Measurements from ENCODE around the gene DOCK2. TPM values are rescaled to one million over a fixed set of nuclear protein-coding genes. Genes with fewer than 3 reads are reported as not detected.

The DOCK2 gene
- total and polyA plus RNA-seq, 2 experiments from 2014 or later = 6.5 to 10.4 TPM

GRCh38 chr5:169836835-169837536, 199.9 kb downstream of the DOCK2 start:
- Histone ChIP-seq H3K4me3 (no peak overlapping the region), H3K9me3 (ENCODE audit: low read depth) (no peaks in the 10 kb centered on the region)
- in situ Hi-C loops (cut with MboI) = no loop called here

GRCh38 chr5:169837686-169838085, 200.6 kb downstream of the DOCK2 start:
- DNase-seq = no peak
- Histone ChIP-seq H3K27me3 (replicated peaks; ENCODE audit: insufficient read depth) (no peaks in the 10 kb centered on the region), H3K36me3 (ENCODE audit: low read depth) (no peaks in the 10 kb centered on the region), H4K20me1 (ENCODE audit: insufficient read depth) (no peaks in the 10 kb centered on the region), H3K79me2 (ENCODE audit: insufficient read depth) (no peaks in the 10 kb centered on the region), H3K4me1 (ENCODE audit: insufficient read depth) (peaks cover 3% of the 10 kb centered on the region; the same call in 1 of the 2 replicates), H3F3A (ENCODE audit: insufficient read depth) (peaks cover 14% of the 10 kb centered on the region; the same call in 1 of the 2 replicates), H3K4me3 (no peak overlapping the region), H3K27ac (no peak overlapping the region), H3K9me2 (ENCODE audit: insufficient read depth) (no peaks in the 10 kb centered on the region), H3K4me2 (ENCODE audit: unreplicated experiment) (no peak overlapping the region), H2AFZ (no peak overlapping the region), H3K9ac (no peak overlapping the region), H3K9me3 (ENCODE audit: low read depth) (no peaks in the 10 kb centered on the region)
- in situ Hi-C loops (cut with MboI) = no loop called here
- TF ChIP-seq EZH2 (IDR thresholded peaks at IDR 0.05; ENCODE audit: insufficient read depth, poor library complexity, severe bottlenecking) = no peak
- no peak for TF ChIP-seq EZH2phosphoT487 (IDR thresholded peaks at IDR 0.05; ENCODE audit: insufficient read depth, low read depth)

More at GRCh38 chr5:169836835-169837536, 199.9 kb downstream of the DOCK2 start:
- H3K4me2 ChIP-seq (ENCODE audit: unreplicated experiment) = no peak overlapping the region
- no peak for TF ChIP-seq EZH2phosphoT487 (IDR thresholded peaks at IDR 0.05; ENCODE audit: insufficient read depth, low read depth)
- no peak for TF ChIP-seq EZH2 (IDR thresholded peaks at IDR 0.05; ENCODE audit: insufficient read depth, poor library complexity, severe bottlenecking)
- H3K9me2 ChIP-seq (ENCODE audit: insufficient read depth) = no peaks in the 10 kb centered on the region
- no peak for DNase-seq
- H3K79me2 ChIP-seq (ENCODE audit: insufficient read depth) = no peaks in the 10 kb centered on the region
- no peaks in the 10 kb centered on the region for H3K27me3 ChIP-seq (replicated peaks; ENCODE audit: insufficient read depth)
- H3K36me3 ChIP-seq (ENCODE audit: low read depth) = no peaks in the 10 kb centered on the region
- H2AFZ ChIP-seq = no peak overlapping the region
- H3K27ac ChIP-seq = no peak overlapping the region
- H3F3A ChIP-seq (ENCODE audit: insufficient read depth) = peaks cover 15% of the 10 kb centered on the region; the same call in 1 of the 2 replicates
- no peaks in the 10 kb centered on the region for H4K20me1 ChIP-seq (ENCODE audit: insufficient read depth)
- WGBS, 2 experiments (ENCODE audit: low coverage in 1 of 2, low lambda C conversion rate in 2 of 2, missing lambda C conversion rate in 2 of 2) = 70 to 71% methylated on average over 3 of the region's 3 CpGs
- H3K9ac ChIP-seq = no peak overlapping the region
- H3K4me1 ChIP-seq (ENCODE audit: insufficient read depth) = peaks cover 3% of the 10 kb centered on the region; the same call in 1 of the 2 replicates

- Histone ChIP-seq H3K27me3 (replicated peaks; ENCODE audit: insufficient read depth) (no peaks in the 10 kb centered on the region), H3K79me2 (ENCODE audit: insufficient read depth) (no peaks in the 10 kb centered on the region), H3F3A (ENCODE audit: insufficient read depth) (peaks cover 4% of the 10 kb centered on the region; the same call in 1 of the 2 replicates), H3K9ac (no peak overlapping the region), H4K20me1 (ENCODE audit: insufficient read depth) (no peaks in the 10 kb centered on the region), H3K4me3 (no peak overlapping the region), H3K4me2 (ENCODE audit: unreplicated experiment) (no peak overlapping the region), H3K9me2 (ENCODE audit: insufficient read depth) (no peaks in the 10 kb centered on the region), H3K27ac (no peak overlapping the region), H3K9me3 (ENCODE audit: low read depth) (no peaks in the 10 kb centered on the region), H2AFZ (no peak overlapping the region), H3K4me1 (ENCODE audit: insufficient read depth) (peaks cover under 1% of the 10 kb centered on the region; the same call in 1 of the 2 replicates), H3K36me3 (ENCODE audit: low read depth) (no peaks in the 10 kb centered on the region)
- 96% methylated on average over 3 of the region's 3 CpGs for WGBS, 2 experiments (ENCODE audit: low coverage in 1 of 2, low lambda C conversion rate in 2 of 2, missing lambda C conversion rate in 2 of 2)
- in situ Hi-C loops (cut with MboI) = no loop called here
- no peak for TF ChIP-seq EZH2phosphoT487 (IDR thresholded peaks at IDR 0.05; ENCODE audit: insufficient read depth, low read depth)
- TF ChIP-seq EZH2 (IDR thresholded peaks at IDR 0.05; ENCODE audit: insufficient read depth, poor library complexity, severe bottlenecking) = no peak
- DNase-seq = no peak
These were observed 201.6 kb downstream of the DOCK2 start for GRCh38 chr5:169838688-169839087.

GRCh38 chr5:169840405-169840804, 203.3 kb downstream of the DOCK2 start:
- 81 to 83% methylated on average over 3 of the region's 3 CpGs for WGBS, 2 experiments (ENCODE audit: low coverage in 1 of 2, low lambda C conversion rate in 2 of 2, missing lambda C conversion rate in 2 of 2)
- no peak overlapping the region for H3K9ac ChIP-seq

More at GRCh38 chr5:169840405-169840804, 203.3 kb downstream of the DOCK2 start:
- H3K9me3 ChIP-seq (ENCODE audit: low read depth) = no peaks in the 10 kb centered on the region
- H2AFZ ChIP-seq = no peak overlapping the region
- H3K9me2 ChIP-seq (ENCODE audit: insufficient read depth) = no peaks in the 10 kb centered on the region
- H3K36me3 ChIP-seq (ENCODE audit: low read depth) = no peaks in the 10 kb centered on the region
- no peak for DNase-seq
- TF ChIP-seq EZH2 (IDR thresholded peaks at IDR 0.05; ENCODE audit: insufficient read depth, poor library complexity, severe bottlenecking) = no peak
- no peaks in the 10 kb centered on the region for H3F3A ChIP-seq (ENCODE audit: insufficient read depth)
- H3K27ac ChIP-seq = no peak overlapping the region
- H3K4me2 ChIP-seq (ENCODE audit: unreplicated experiment) = no peak overlapping the region
- H4K20me1 ChIP-seq (ENCODE audit: insufficient read depth) = no peaks in the 10 kb centered on the region
- no peaks in the 10 kb centered on the region for H3K27me3 ChIP-seq (replicated peaks; ENCODE audit: insufficient read depth)
- no peaks in the 10 kb centered on the region for H3K4me1 ChIP-seq (ENCODE audit: insufficient read depth)
- H3K79me2 ChIP-seq (ENCODE audit: insufficient read depth) = no peaks in the 10 kb centered on the region
- H3K4me3 ChIP-seq = no peak overlapping the region
- in situ Hi-C loops (cut with MboI) = no loop called here
